ENCODE measurements around the gene IRF2BP1.

The IRF2BP1 gene

DNA sequence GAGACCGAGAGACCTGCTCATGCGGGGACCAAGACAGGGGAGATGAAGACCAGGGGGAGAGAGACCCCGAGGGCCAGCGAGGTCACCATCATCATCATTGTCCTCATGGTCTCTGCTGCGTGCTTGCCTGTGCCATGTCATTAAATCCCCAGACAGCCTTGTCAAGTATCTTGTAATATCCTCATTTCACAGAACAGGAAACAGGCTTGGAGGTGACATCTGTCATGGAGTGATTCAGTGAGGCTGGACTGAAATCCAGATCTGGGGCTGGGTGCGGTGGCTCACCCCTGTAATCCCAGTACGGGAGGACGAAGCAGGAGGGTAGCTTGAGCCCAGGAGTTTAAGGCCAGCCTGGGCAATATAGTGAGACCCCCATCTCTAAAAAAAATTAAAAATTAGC is 34.5 kb upstream of the IRF2BP1 start:
- no peaks in the 10 kb centered on the region for H3K4me1 ChIP-seq (ENCODE audit: control insufficient read depth, insufficient read depth, low read length, poor library complexity, severe bottlenecking)
- H3K27ac ChIP-seq (ENCODE audit: insufficient read depth, low read length, poor library complexity, severe bottlenecking): no peak overlapping the region
- H3K36me3 ChIP-seq (ENCODE audit: control insufficient read depth, insufficient read depth, low read length): no peaks in the 10 kb centered on the region
- no peaks in the 10 kb centered on the region for H3K27me3 ChIP-seq (replicated peaks; ENCODE audit: control insufficient read depth, insufficient read depth, low read length, poor library complexity, severe bottlenecking)
- no peaks in the 10 kb centered on the region for H3K9me3 ChIP-seq (ENCODE audit: control insufficient read depth, low read length)
- H3K4me3 ChIP-seq (ENCODE audit: insufficient read depth, low read depth, low read length, poor library complexity, severe bottlenecking): no peak overlapping the region
- DNase-seq: no peak

DNA sequence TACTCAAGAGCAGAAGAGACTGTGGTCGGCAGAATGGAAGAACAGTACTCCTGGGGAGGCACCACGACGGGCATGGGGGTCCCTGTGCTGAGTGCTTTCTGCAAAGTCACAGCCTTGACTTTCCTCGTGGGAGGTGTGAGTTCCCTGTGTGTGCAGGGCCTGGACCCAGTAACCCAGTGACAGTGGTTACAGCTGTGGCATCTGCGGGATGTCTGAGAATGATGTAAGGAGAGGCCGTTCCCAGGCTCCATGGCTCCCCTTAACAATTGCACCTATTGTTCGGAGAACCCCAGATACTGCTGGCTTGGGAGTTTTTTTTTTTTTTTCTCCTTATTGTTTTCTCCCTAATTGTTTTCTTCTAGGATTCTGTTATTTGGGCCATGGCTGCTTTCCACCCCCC is 33.7 kb upstream of the IRF2BP1 start:
- H3K4me1 ChIP-seq (ENCODE audit: control insufficient read depth, insufficient read depth, low read length, poor library complexity, severe bottlenecking): no peaks in the 10 kb centered on the region
- no peak overlapping the region for H3K4me3 ChIP-seq (ENCODE audit: insufficient read depth, low read depth, low read length, poor library complexity, severe bottlenecking)
- H3K9me3 ChIP-seq (ENCODE audit: control insufficient read depth, low read length): no peaks in the 10 kb centered on the region
- no peak for DNase-seq
- no peaks in the 10 kb centered on the region for H3K27me3 ChIP-seq (replicated peaks; ENCODE audit: control insufficient read depth, insufficient read depth, low read length, poor library complexity, severe bottlenecking)
- H3K36me3 ChIP-seq (ENCODE audit: control insufficient read depth, insufficient read depth, low read length): no peaks in the 10 kb centered on the region
- H3K27ac ChIP-seq (ENCODE audit: insufficient read depth, low read length, poor library complexity, severe bottlenecking): no peak overlapping the region

DNA sequence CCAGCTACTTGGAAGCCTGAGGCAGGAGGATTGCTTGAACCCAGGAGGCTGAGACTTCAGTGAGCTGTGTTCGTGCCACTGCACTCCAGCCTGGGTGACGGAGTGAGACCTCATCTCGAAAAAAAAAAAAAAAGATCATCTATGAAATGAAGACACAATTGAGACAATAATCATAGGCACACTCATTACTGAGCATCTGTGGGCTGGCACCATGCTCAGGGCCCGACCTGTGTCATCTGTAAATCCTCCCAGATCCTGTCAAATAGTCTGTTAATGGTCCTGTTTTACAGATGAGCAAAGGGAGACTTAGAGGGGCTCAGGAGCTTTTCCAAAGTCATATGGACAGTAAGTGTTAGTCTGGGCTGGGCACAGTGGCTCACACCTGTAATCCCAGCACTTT is 32.8 kb upstream of the IRF2BP1 start:
- Histone ChIP-seq H3K4me3 (ENCODE audit: insufficient read depth, low read depth, low read length, poor library complexity, severe bottlenecking) (no peak overlapping the region), H3K36me3 (ENCODE audit: control insufficient read depth, insufficient read depth, low read length) (no peaks in the 10 kb centered on the region), H3K4me1 (ENCODE audit: control insufficient read depth, insufficient read depth, low read length, poor library complexity, severe bottlenecking) (no peaks in the 10 kb centered on the region), H3K27me3 (replicated peaks; ENCODE audit: control insufficient read depth, insufficient read depth, low read length, poor library complexity, severe bottlenecking) (no peaks in the 10 kb centered on the region), H3K27ac (ENCODE audit: insufficient read depth, low read length, poor library complexity, severe bottlenecking) (no peak overlapping the region), H3K9me3 (ENCODE audit: control insufficient read depth, low read length) (no peaks in the 10 kb centered on the region)
- DNase-seq: no peak

DNA sequence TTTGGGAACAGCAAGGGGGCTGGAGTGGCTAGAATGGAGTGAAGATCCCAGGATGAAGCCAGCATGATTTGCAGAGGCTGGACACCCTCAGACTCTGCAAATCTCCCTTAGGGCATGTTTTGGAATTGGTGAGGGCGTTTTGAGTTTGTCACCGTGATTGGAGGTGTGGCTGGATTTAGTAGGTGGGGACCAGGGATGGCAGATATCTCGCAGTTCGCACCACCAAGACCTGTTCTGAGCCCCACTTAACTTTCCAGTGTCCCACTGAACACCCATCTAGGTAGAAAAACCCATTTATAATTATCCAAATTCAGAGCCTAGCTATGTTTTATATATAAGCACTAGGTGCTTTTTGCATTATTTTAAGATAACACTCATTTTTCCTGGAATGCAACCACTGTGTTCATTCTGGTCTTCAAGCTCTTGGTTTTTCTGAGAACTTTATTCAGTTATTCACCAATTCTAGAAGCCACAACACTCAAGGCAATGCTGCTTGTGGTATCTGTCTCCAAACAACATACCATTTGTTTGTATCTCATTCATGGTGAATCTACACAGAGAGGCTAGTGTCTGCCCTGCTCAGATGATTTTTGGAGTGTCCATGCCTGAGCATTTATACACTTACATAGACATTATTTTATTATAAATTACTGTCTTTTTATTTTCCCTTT is 31.6 kb upstream of the IRF2BP1 start:
- Histone ChIP-seq H3K36me3 (ENCODE audit: control insufficient read depth, insufficient read depth, low read length) (no peaks in the 10 kb centered on the region), H3K4me1 (ENCODE audit: control insufficient read depth, insufficient read depth, low read length, poor library complexity, severe bottlenecking) (no peaks in the 10 kb centered on the region)
- DNase-seq: no peak

DNA sequence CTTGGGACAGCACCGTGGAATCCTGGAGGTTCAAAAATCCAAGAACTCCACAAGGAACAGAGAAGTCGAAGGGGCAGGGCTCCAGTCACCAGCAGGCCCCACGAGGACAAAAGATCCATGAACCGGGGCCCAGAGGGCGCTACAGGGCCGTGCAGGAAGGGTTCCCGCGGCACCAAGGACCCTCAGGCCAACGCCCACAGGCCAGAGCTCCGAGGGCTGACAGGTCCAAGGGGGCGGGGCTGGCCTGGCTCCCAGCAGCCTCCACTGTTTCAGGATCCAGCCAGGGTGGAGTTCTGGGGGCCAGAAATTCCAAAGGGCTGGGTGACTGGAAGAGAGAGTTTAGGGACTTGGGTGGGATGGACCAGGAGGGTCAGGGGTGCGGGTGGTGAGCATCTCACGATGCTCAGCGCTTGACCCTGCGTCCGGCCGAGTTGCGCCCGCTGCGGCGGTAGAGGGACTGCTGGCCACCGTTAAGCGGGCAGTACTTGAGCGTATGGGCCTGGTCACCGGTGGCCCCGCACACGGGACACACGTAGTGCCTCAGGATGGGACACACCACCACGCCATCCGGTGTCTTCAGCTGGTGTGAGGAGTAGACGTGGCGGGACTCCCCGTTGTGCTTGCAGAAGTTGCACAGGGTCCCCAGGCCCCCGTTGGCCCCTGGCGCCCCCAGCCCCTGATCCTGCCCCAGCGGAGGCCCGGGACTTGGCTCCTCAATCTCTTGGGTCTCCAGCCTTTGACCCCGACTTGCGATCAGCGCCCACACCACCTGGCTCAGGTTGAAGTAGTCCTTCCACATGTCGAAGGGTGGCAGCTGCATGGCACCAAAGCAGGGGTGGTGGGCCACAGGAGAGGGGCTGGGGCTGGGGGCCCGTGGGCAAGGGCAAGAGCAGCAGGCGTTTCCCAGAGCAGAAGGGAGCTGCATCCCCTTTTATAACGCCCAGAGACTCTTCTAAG is 28.2 kb upstream of the IRF2BP1 start, which contains the start of gene NANOS2:
NANOS2 (minus strand) TSS at position 905 of the 957 bp plus-strand sequence; CDS start at position 820, 85 bp downstream.
- no peaks in the 10 kb centered on the region for H3K9me3 ChIP-seq (ENCODE audit: control insufficient read depth, low read length)
- no peaks in the 10 kb centered on the region for H3K36me3 ChIP-seq (ENCODE audit: control insufficient read depth, insufficient read depth, low read length)
- no peak within 1 kb of the TSS for H3K27ac ChIP-seq (ENCODE audit: insufficient read depth, low read length, poor library complexity, severe bottlenecking)
- no peaks in the 10 kb centered on the region for H3K4me1 ChIP-seq (ENCODE audit: control insufficient read depth, insufficient read depth, low read length, poor library complexity, severe bottlenecking)
- no peak within 1 kb of the TSS for H3K4me3 ChIP-seq (ENCODE audit: insufficient read depth, low read depth, low read length, poor library complexity, severe bottlenecking)
- no peak for DNase-seq
- no peaks in the 10 kb centered on the region for H3K27me3 ChIP-seq (replicated peaks; ENCODE audit: control insufficient read depth, insufficient read depth, low read length, poor library complexity, severe bottlenecking)

More for the DNA sequence above, 31.6 kb upstream of the IRF2BP1 start:
- Histone ChIP-seq H3K9me3 (ENCODE audit: control insufficient read depth, low read length) (no peaks in the 10 kb centered on the region), H3K4me3 (ENCODE audit: insufficient read depth, low read depth, low read length, poor library complexity, severe bottlenecking) (no peak overlapping the region), H3K27me3 (replicated peaks; ENCODE audit: control insufficient read depth, insufficient read depth, low read length, poor library complexity, severe bottlenecking) (no peaks in the 10 kb centered on the region), H3K27ac (ENCODE audit: insufficient read depth, low read length, poor library complexity, severe bottlenecking) (no peak overlapping the region)

DNA sequence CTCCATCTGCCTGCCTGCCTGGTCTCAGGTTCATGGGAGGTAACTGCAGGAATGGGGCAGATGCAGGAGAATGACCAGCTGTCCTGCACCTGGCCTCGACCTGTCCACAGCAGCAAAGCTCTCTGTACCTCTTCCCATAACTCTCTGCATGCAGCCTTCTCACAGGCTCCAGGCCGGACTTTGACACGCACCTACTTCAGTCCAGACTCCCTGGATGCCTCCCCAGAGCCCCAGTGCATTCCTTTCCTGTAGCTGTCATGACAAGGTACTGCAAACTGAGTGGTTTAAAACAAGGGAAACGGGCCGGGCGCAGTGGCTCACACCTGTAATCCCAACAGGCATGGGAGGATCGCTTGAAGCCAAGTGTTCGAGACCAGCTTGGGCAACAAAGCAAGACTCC is 25.4 kb upstream of the IRF2BP1 start:
- no peaks in the 10 kb centered on the region for H3K4me1 ChIP-seq (ENCODE audit: control insufficient read depth, insufficient read depth, low read length, poor library complexity, severe bottlenecking)
- H3K36me3 ChIP-seq (ENCODE audit: control insufficient read depth, insufficient read depth, low read length): no peaks in the 10 kb centered on the region
- no peak overlapping the region for H3K27ac ChIP-seq (ENCODE audit: insufficient read depth, low read length, poor library complexity, severe bottlenecking)
- no peaks in the 10 kb centered on the region for H3K27me3 ChIP-seq (replicated peaks; ENCODE audit: control insufficient read depth, insufficient read depth, low read length, poor library complexity, severe bottlenecking)
- no peak for DNase-seq
- no peak overlapping the region for H3K4me3 ChIP-seq (ENCODE audit: insufficient read depth, low read depth, low read length, poor library complexity, severe bottlenecking)
- no peaks in the 10 kb centered on the region for H3K9me3 ChIP-seq (ENCODE audit: control insufficient read depth, low read length)

DNA sequence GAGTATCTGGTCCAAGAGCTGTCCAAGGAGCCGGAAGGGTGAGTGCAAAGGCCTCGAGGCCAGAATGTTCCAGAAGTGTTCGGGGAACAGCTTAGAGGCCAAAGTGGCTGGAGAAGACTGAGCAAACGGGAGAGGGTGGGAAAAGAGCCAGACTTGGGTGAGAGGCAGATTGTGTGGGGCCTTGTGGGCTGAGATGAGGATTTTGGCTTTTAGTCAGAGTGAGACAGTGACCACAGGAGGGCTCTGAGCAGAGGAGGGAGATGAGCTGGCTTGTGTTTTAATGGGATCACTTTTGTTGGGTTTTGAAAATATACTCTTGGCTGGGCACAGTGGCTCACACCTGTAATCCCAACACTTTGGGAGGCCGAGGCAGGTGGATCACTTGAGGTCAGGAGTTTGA is 23.0 kb upstream of the IRF2BP1 start:
- no peak for DNase-seq
- Histone ChIP-seq H3K4me1 (ENCODE audit: control insufficient read depth, insufficient read depth, low read length, poor library complexity, severe bottlenecking) (no peaks in the 10 kb centered on the region), H3K36me3 (ENCODE audit: control insufficient read depth, insufficient read depth, low read length) (no peaks in the 10 kb centered on the region), H3K27ac (ENCODE audit: insufficient read depth, low read length, poor library complexity, severe bottlenecking) (no peak overlapping the region), H3K27me3 (replicated peaks; ENCODE audit: control insufficient read depth, insufficient read depth, low read length, poor library complexity, severe bottlenecking) (no peaks in the 10 kb centered on the region), H3K4me3 (ENCODE audit: insufficient read depth, low read depth, low read length, poor library complexity, severe bottlenecking) (no peak overlapping the region), H3K9me3 (ENCODE audit: control insufficient read depth, low read length) (no peaks in the 10 kb centered on the region)

DNA sequence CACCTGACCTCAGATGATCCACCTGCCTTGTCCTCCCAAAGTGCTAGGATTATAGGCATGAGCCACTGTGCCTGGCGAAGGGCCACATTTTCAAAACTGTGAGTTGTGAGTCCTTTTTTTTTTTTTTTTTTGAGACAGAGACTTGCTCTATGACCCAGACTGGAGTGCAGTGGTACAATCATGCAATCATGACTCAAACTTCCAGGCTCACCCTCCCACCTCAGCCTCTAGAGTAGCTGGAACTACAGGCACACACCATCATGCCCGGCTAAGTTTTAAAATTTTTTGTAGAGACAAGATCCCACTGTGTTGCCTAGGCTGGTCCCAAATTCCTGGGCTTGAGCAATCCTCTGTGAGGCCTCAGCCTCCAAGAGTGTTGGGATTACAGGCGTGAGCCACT is 20.3 kb upstream of the IRF2BP1 start:
- DNase-seq: no peak
- Histone ChIP-seq H3K27ac (ENCODE audit: insufficient read depth, low read length, poor library complexity, severe bottlenecking) (no peak overlapping the region), H3K36me3 (ENCODE audit: control insufficient read depth, insufficient read depth, low read length) (no peaks in the 10 kb centered on the region), H3K27me3 (replicated peaks; ENCODE audit: control insufficient read depth, insufficient read depth, low read length, poor library complexity, severe bottlenecking) (no peaks in the 10 kb centered on the region), H3K4me1 (ENCODE audit: control insufficient read depth, insufficient read depth, low read length, poor library complexity, severe bottlenecking) (peaks cover 3% of the 10 kb centered on the region), H3K4me3 (ENCODE audit: insufficient read depth, low read depth, low read length, poor library complexity, severe bottlenecking) (no peak overlapping the region), H3K9me3 (ENCODE audit: control insufficient read depth, low read length) (no peaks in the 10 kb centered on the region)

DNA sequence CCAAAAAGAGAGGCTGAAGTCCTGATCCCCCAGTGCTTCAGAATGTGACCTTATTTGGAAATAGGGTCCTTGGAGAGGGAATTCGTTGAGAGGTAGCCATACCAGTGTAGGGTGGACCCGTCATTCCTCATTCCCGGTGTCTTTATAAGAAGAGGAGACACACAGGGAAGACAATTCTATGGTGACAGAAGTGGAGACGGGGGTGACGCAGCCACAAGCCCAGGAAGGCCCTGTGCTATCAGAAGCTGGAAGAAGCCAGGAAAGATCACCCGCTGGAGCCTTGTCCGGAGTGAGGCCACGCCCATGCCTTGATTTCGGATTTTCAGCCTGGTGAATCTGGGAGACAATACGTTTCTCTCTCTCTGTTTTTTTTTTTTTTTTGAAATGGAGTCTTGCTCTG is 19.1 kb upstream of the IRF2BP1 start:
- H3K27ac ChIP-seq (ENCODE audit: insufficient read depth, low read length, poor library complexity, severe bottlenecking): no peak overlapping the region
- DNase-seq: no peak
- H3K4me3 ChIP-seq (ENCODE audit: insufficient read depth, low read depth, low read length, poor library complexity, severe bottlenecking): no peak overlapping the region
- H3K4me1 ChIP-seq (ENCODE audit: control insufficient read depth, insufficient read depth, low read length, poor library complexity, severe bottlenecking): peaks cover 9% of the 10 kb centered on the region
- H3K9me3 ChIP-seq (ENCODE audit: control insufficient read depth, low read length): no peaks in the 10 kb centered on the region
- H3K36me3 ChIP-seq (ENCODE audit: control insufficient read depth, insufficient read depth, low read length): no peaks in the 10 kb centered on the region
- H3K27me3 ChIP-seq (replicated peaks; ENCODE audit: control insufficient read depth, insufficient read depth, low read length, poor library complexity, severe bottlenecking): no peaks in the 10 kb centered on the region

All from effector memory CD4-positive, alpha-beta T cell (primary cell).